Activated CD8-positive, alpha-beta T cell treated with anti-CD3 and anti-CD28 coated beads, Interleukin-2, amount 10 ng/mL, durations not matched to agents 7 days and 5 days (primary cell): ENCODE results near the gene RAB11FIP4. TPM values are rescaled to one million over a fixed set of nuclear protein-coding genes. Genes with fewer than 3 reads are reported as not detected.

Experiments used
- ATAC-seq: fragments of 150-1000 bp; cut with Tn5 transposase; one replicate; pipeline ENCODE4 v1.10.0; 2021; ENCODE audit warnings: moderate library complexity
- CTCF ChIA-PET: fragments of 350-600 bp; sonication (Branson Sonifier 250); formaldehyde crosslinking; loops from one replicate; lab custom pipeline; 2021; ENCODE audit warnings: antibody characterized with exemption; lab: Charles Lee
- POLR2A ChIA-PET: fragments of 350-600 bp; sonication (Branson Sonifier 250); formaldehyde crosslinking; loops from one replicate; lab custom pipeline; 2021; ENCODE audit warnings: antibody characterized with exemption; lab: Charles Lee
- DNase-seq: peaks from one replicate; pipeline ENCODE4 v3.0.0-alpha.2; 2020
- H3K27ac Mint-ChIP-seq: one replicate; pipeline ENCODE4 v1.8.0; 2021; ENCODE audit warnings: mild to moderate bottlenecking, mixed read lengths
- H3K27me3 Mint-ChIP-seq: one replicate; pipeline ENCODE4 v1.8.0; 2021; ENCODE audit warnings: low read depth, mixed read lengths
- H3K36me3 Mint-ChIP-seq: one replicate; pipeline ENCODE4 v1.8.0; 2021; ENCODE audit warnings: low read depth, mixed read lengths
- H3K4me1 Mint-ChIP-seq: one replicate; pipeline ENCODE4 v1.8.0; 2021; ENCODE audit warnings: low read depth, mixed read lengths
- H3K4me3 Mint-ChIP-seq: one replicate; pipeline ENCODE4 v1.8.0; 2021; ENCODE audit warnings: mild to moderate bottlenecking, mixed read lengths
- H3K9me3 Mint-ChIP-seq: one replicate; pipeline ENCODE4 v1.8.0; 2022; ENCODE audit warnings: mixed read lengths; ENCODE audit not compliant: insufficient read depth
- total RNA-seq, 2 experiments: library from RNA; stranded (reverse); gene quantifications; one replicate each; pipeline ENCODE4 v1.2.3, GENCODE V29; 2021

The RAB11FIP4 gene
- total RNA-seq, 2 experiments from 2014 or later: 36.0 to 38.0 TPM

DNA sequence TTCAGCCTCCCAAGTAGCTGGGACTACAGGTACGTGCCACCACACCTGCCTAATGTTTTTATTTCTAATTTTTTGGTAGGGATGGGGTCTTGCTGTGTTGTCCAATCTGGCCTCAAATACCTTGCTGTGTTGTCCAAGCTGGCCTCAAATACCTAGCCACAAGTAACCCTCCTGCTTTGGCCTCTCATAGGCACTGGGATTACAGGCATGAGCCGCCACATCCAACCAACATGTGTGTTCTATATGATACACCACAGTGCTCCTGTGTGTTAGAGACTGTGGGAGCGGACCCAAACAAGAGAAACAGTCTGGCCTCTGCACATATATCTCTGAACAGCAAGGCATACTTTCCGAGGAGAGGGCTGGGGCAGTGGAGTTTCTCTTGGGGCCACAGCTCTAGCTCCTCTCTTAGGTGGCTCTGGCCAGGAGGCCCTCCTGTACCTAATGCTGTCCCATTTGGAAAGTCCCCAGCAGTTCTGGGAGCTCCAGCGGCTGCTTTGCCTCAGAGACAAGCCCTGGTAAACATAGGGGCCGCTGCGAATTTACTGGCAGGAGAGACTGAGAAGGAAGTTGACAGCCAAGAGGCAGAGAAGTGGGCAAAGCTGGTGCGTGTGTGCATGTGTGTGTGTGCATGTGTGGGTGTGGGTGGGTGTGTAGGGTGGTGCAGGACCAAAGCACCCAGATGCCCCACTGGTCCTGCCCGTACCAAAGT, 95.0 kb downstream of the RAB11FIP4 start:
- peaks cover 37% of the 10 kb centered on the region for H3K4me1 Mint-ChIP-seq
- H3K36me3 Mint-ChIP-seq: peaks cover 13% of the 10 kb centered on the region
- no peak overlapping the region for H3K27ac Mint-ChIP-seq
- H3K4me3 Mint-ChIP-seq: peak overlapping the region; percentile 76
- DNase-seq (no peak), ATAC-seq (no peak)
- ChIA-PET POLR2A (interaction anchor here (1.2 kb wide), 1 partner anchor 24 kb away, joined by 3 read pairs; no protein-coding TSS in a partner anchor), CTCF (interaction anchor here (1.0 to 1.4 kb wide), 2 partner anchors 17 to 37 kb away, joined by 3 to 4 read pairs; no protein-coding TSS in a partner anchor)
- peaks cover 2% of the 10 kb centered on the region for H3K27me3 Mint-ChIP-seq
- H3K9me3 Mint-ChIP-seq: no peaks in the 10 kb centered on the region

DNA sequence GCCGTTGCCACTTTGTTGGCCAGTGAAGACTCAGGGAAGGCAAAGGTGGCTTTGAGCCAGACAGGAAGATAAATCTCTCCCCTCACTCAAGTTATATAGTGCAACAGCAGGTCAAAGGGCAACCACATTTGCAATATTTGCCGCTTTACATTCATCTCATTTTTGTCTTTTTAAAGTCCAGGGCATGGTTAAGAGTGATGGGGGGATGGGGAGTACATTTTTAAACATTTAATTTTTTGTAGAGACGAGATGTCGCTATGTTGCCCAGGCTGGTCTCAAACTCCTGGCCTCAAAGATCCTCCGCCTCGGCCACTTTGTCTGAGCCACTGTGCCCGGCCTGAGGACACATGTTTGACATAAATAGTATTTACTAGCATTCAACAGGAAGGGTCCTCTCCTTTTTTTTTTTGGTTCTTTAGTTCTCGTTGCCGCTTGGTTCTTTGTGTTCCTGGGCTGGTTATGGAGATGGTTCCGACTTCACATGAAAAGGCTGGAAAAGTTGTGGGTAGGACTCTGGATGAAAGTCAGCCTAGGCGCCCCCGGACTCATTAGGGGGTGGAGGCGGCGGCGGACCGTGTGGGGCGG, 95.7 kb downstream of the RAB11FIP4 start:
- peak overlapping the region; percentile 76 for H3K4me3 Mint-ChIP-seq
- no peak for DNase-seq
- peaks cover 2% of the 10 kb centered on the region for H3K27me3 Mint-ChIP-seq
- peaks cover 13% of the 10 kb centered on the region for H3K36me3 Mint-ChIP-seq
- peak overlapping the region; percentile 75 for H3K27ac Mint-ChIP-seq
- no peak for ATAC-seq
- ChIA-PET POLR2A (interaction anchor here (0.6 to 9.1 kb wide), 7 partner anchors 8 to 174 kb away, joined by 3 to 129 read pairs (median 7); no protein-coding TSS in a partner anchor), CTCF (interaction anchor here (0.9 to 3.5 kb wide), 9 partner anchors 8 to 116 kb away, joined by 3 to 45 read pairs (median 5); no protein-coding TSS in a partner anchor)
- no peaks in the 10 kb centered on the region for H3K9me3 Mint-ChIP-seq
- peaks cover 44% of the 10 kb centered on the region for H3K4me1 Mint-ChIP-seq

DNA sequence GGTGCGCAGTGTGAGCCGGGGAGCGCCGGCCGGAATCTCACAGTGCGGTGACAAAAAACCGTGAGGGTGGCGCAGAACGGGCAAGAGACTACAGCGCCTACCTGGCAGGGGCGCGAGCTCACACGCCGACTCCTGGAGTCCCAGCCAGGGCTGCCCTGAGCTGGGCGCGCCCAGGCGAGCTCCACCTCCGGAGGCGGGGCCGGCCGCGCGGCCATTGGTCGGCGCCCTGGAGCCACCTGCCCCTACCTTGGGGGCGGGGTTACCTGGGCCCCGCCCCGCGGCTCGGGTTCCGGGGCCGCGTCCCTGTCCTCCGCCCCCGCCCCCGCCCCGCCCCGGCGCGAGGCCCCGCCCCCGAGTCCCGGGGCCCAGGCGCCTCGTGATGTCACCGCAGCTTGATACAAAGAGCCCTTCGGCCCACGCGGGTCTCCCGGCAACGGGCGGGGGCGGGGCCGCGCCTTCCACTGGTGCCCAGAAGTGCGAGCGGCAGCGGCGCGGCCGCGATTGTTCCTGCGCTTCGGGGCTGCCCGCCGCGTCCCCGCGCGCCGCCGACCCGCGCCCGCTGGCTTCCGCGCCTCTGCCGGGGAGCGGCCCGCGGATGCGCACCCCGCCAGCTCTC, 96.3 kb downstream of the RAB11FIP4 start:
- DNase-seq: peak; percentile 95
- H3K36me3 Mint-ChIP-seq: peaks cover 13% of the 10 kb centered on the region
- peak overlapping the region; percentile 75 for H3K27ac Mint-ChIP-seq
- H3K4me3 Mint-ChIP-seq: peak overlapping the region; percentile 76
- H3K27me3 Mint-ChIP-seq: no peaks in the 10 kb centered on the region
- no peaks in the 10 kb centered on the region for H3K9me3 Mint-ChIP-seq
- H3K4me1 Mint-ChIP-seq: peaks cover 50% of the 10 kb centered on the region
- ChIA-PET CTCF (interaction anchor here (0.6 to 3.5 kb wide), 10 partner anchors 9 to 585 kb away, joined by 3 to 45 read pairs (median 4); no protein-coding TSS in a partner anchor), POLR2A (interaction anchor here (0.6 to 9.1 kb wide), 8 partner anchors 9 to 174 kb away, joined by 3 to 129 read pairs (median 6); no protein-coding TSS in a partner anchor)
- ATAC-seq: peak; percentile 93

DNA sequence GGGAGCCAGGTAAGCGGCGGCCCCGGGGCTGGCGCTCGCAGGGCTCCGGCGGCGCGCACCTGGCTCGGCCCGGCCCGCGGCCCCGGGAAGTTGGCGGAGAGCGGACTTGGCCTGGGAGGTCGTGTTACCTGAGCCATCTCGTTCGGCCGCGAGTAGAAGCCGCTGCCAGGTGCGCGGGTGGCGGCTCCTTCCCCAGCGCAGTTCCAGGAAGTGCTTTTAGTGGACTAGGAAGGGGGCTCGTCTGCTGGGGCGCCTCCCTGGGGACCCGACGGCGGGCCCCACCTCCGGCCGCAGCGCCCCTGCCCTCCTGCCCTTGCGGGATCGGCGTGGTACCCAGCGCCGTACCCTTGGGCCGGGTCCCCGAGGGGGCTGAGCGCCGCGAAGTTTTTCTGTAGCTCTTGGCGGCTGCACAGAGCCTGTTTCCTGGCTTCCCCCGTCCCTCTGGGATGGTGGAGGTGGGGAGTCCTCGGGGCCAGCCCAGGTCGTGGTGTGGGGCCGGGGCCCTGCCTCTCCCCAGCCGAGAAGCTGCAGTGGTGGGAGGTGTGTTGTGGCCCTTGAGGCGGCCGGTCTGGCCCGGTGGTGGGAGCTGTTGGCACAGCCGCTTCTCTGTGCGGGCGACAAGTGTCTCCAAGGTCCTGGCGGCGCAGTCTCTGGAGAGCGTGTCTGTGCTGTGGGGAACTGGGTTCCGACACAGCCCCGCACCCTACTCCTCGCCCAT, 96.9 kb downstream of the RAB11FIP4 start:
- POLR2A ChIA-PET: interaction anchor here (0.6 to 9.1 kb wide), 9 partner anchors 9 to 427 kb away, joined by 3 to 129 read pairs (median 7); no protein-coding TSS in a partner anchor
- peak overlapping the region; percentile 98 for H3K27ac Mint-ChIP-seq

GRCh38 chr17:31488982-31489294, 97.5 kb downstream of the RAB11FIP4 start:
- peak overlapping the region; percentile 88 for H3K4me3 Mint-ChIP-seq
- H3K27ac Mint-ChIP-seq: peak overlapping the region; percentile 98
- CTCF ChIA-PET: interaction anchor here (1.5 to 3.5 kb wide), 6 partner anchors 11 to 52 kb away, joined by 5 to 45 read pairs (median 6); no protein-coding TSS in a partner anchor
- POLR2A ChIA-PET: interaction anchor here (0.6 to 9.1 kb wide), 6 partner anchors 10 to 427 kb away, joined by 3 to 129 read pairs (median 8); no protein-coding TSS in a partner anchor
- H3K27me3 Mint-ChIP-seq: no peaks in the 10 kb centered on the region
- peaks cover 15% of the 10 kb centered on the region for H3K36me3 Mint-ChIP-seq
- DNase-seq (no peak), ATAC-seq (no peak)
- H3K4me1 Mint-ChIP-seq: peaks cover 62% of the 10 kb centered on the region
- H3K9me3 Mint-ChIP-seq: no peaks in the 10 kb centered on the region

More for the DNA sequence above, 96.9 kb downstream of the RAB11FIP4 start:
- peaks cover 56% of the 10 kb centered on the region for H3K4me1 Mint-ChIP-seq
- peak; percentile 21 for ATAC-seq
- DNase-seq: peak; percentile 53
- CTCF ChIA-PET: interaction anchor here (0.6 to 3.5 kb wide), 10 partner anchors 9 to 584 kb away, joined by 3 to 45 read pairs (median 5); no protein-coding TSS in a partner anchor
- H3K36me3 Mint-ChIP-seq: peaks cover 15% of the 10 kb centered on the region
- no peaks in the 10 kb centered on the region for H3K27me3 Mint-ChIP-seq
- no peaks in the 10 kb centered on the region for H3K9me3 Mint-ChIP-seq
- peak overlapping the region; percentile 88 for H3K4me3 Mint-ChIP-seq

DNA sequence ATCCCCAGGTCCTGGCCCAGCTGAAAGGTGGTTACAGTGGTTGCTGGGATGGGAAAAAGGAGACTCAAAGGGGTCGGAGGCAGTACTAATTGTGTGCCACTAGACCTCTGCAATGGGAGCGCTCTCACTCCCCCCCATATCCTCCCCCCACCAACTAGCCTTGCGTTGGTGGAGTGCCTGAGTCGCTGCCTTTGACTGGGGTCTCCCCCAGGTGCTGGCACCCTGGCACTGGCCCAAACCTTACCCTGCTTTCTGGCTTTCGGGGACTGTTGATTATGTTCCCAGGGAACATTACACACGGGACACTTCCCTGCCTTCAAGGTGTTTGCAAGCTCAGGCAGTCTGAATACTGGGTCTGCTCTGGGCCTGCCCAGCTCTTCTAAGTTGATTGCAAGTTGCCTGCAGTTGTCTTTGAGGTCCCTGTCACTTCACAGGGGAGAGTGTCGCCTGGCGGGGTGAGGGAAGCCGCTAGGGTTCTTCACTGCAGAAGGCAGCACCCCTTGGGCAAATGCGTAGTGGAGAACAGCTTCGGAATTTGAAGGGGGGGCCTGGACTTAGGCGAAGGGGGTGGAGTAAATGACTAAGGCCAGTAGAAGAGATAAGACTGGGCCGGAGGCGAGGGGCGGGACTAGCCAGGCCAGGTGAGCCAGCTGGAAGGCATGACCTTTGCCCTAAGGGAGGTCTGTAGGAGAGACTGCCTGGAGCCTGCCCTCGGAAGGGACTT, 98.0 kb downstream of the RAB11FIP4 start:
- ChIA-PET CTCF (interaction anchor here (2.0 to 3.5 kb wide), 2 partner anchors 11 to 20 kb away, joined by 7 to 45 read pairs; no protein-coding TSS in a partner anchor), POLR2A (interaction anchor here (0.6 to 9.1 kb wide), 6 partner anchors 10 to 426 kb away, joined by 3 to 129 read pairs (median 6); no protein-coding TSS in a partner anchor)
- H3K27me3 Mint-ChIP-seq: no peaks in the 10 kb centered on the region
- H3K36me3 Mint-ChIP-seq: peaks cover 15% of the 10 kb centered on the region
- DNase-seq (peak; percentile 42), ATAC-seq (no peak)
- no peaks in the 10 kb centered on the region for H3K9me3 Mint-ChIP-seq
- peak overlapping the region; percentile 98 for H3K27ac Mint-ChIP-seq
- peaks cover 66% of the 10 kb centered on the region for H3K4me1 Mint-ChIP-seq
- peak overlapping the region; percentile 88 for H3K4me3 Mint-ChIP-seq

GRCh38 chr17:31490019-31490650, 98.7 kb downstream of the RAB11FIP4 start:
- peaks cover 15% of the 10 kb centered on the region for H3K36me3 Mint-ChIP-seq
- peaks cover 72% of the 10 kb centered on the region for H3K4me1 Mint-ChIP-seq
- H3K4me3 Mint-ChIP-seq: peak overlapping the region; percentile 88
- ATAC-seq: no peak
- no peaks in the 10 kb centered on the region for H3K27me3 Mint-ChIP-seq
- POLR2A ChIA-PET: interaction anchor here (0.6 to 9.1 kb wide), 2 partner anchors 20 to 46 kb away, joined by 3 to 129 read pairs; no protein-coding TSS in a partner anchor
- no peak for DNase-seq
- H3K27ac Mint-ChIP-seq: peak overlapping the region; percentile 98
- no peaks in the 10 kb centered on the region for H3K9me3 Mint-ChIP-seq
- CTCF ChIA-PET: interaction anchor here (2.0 to 3.5 kb wide), 2 partner anchors 10 to 19 kb away, joined by 7 to 45 read pairs; no protein-coding TSS in a partner anchor

- Mint-ChIP-seq H3K36me3 (peaks cover 19% of the 10 kb centered on the region), H3K27ac (peak overlapping the region; percentile 98), H3K4me3 (peak overlapping the region; percentile 68), H3K9me3 (no peaks in the 10 kb centered on the region), H3K4me1 (peaks cover 78% of the 10 kb centered on the region), H3K27me3 (no peaks in the 10 kb centered on the region)
- CTCF ChIA-PET: interaction anchor here (1.4 to 6.6 kb wide), 3 partner anchors 19 to 54 kb away, joined by 4 to 66 read pairs (median 45); no protein-coding TSS in a partner anchor
- no peak for DNase-seq
- POLR2A ChIA-PET: interaction anchor here (1.1 to 9.1 kb wide), 2 partner anchors 20 to 63 kb away, joined by 5 to 129 read pairs; no protein-coding TSS in a partner anchor
- no peak for ATAC-seq
Observed at GRCh38 chr17:31490671-31491375, 99.3 kb downstream of the RAB11FIP4 start.

GRCh38 chr17:31491376-31492131, 100.1 kb downstream of the RAB11FIP4 start:
- ATAC-seq (no peak), DNase-seq (peak; percentile 35)
- peak overlapping the region; percentile 98 for H3K27ac Mint-ChIP-seq
- peak overlapping the region; percentile 68 for H3K4me3 Mint-ChIP-seq
- POLR2A ChIA-PET: interaction anchor here (1.1 to 9.1 kb wide), 2 partner anchors 19 to 62 kb away, joined by 5 to 129 read pairs; no protein-coding TSS in a partner anchor
- no peaks in the 10 kb centered on the region for H3K9me3 Mint-ChIP-seq
- CTCF ChIA-PET: interaction anchor here (1.4 to 6.6 kb wide), 2 partner anchors 18 to 55 kb away, joined by 4 to 66 read pairs; no protein-coding TSS in a partner anchor
- peaks cover 85% of the 10 kb centered on the region for H3K4me1 Mint-ChIP-seq
- H3K27me3 Mint-ChIP-seq: no peaks in the 10 kb centered on the region
- peaks cover 21% of the 10 kb centered on the region for H3K36me3 Mint-ChIP-seq
